ENCODE measurements around the gene PGC.
"Not testable (repeated sequence)": the region's sequence is repeated elsewhere in the genome, so short reads cannot be mapped to it uniquely, and the experiment has no call there.

PGC gene

DNA sequence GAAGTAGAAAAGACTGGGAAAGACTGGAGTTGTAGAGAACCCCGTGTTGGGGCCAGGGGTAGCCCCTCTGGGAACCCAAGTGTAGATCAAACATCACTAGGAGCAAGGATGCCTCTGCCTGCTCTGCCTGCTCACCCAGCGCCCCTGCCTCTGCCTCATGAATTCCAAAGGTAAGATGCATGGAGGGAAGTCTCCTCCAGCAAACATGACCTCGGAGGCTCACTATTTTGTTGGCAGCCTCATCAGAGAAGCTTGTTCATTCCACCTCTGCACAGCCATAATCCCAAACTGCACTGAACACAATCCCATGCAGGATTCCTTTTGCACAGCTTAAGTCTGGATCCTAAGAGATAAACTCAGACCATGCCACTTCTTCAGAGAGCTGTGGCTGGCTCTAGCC, 27.6 kb upstream of the PGC start:
- no peak for DNase-seq

GRCh38 chr6:41771058-41771983, 24.1 kb upstream of the PGC start:
- DNase-seq = no peak

- DNase-seq = no peak
Measured at GRCh38 chr6:41770381-41771057, 23.3 kb upstream of the PGC start.

GRCh38 chr6:41769376-41769775, 22.2 kb upstream of the PGC start:
- no peak for DNase-seq

DNA sequence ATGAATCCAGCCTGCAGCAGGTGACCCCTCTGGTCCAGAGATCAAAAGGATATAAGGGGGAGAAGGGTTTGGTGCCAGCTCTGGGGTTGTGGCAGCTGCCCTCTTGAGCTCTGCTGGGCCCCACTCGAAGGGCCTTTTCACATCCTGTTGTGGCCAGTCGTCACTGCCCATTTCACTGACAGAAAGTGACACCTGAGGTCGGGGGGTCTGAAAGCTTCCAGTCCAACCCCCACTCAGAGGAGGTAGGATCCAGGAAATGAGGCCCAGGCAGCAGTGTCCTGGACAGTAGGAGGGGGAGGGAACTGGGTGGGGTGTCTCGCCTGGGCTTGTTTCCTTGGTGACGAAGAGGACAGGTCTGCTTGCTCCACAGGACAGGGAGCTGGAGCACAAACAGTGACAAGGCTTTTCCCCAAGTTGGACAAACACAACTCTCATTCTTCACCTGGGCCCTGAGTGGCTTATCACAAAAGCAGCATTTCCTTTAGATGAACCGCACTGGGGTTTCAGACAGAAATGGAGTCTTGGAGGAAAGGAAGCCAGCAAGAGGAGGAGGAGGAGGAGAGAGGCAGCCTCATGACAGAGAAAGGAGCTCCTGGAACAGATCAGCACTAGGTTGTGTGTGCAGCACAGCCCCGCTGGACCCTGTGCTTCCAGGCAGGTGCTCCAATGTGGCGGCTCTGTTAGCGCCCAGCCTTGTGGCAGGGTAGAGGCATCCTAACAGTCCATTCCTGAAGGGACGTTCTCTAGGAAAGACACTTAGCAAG, 21.5 kb upstream of the PGC start:
- no peak for DNase-seq

- DNase-seq = no peak
Measured at GRCh38 chr6:41767112-41767833, 20.1 kb upstream of the PGC start.

DNA sequence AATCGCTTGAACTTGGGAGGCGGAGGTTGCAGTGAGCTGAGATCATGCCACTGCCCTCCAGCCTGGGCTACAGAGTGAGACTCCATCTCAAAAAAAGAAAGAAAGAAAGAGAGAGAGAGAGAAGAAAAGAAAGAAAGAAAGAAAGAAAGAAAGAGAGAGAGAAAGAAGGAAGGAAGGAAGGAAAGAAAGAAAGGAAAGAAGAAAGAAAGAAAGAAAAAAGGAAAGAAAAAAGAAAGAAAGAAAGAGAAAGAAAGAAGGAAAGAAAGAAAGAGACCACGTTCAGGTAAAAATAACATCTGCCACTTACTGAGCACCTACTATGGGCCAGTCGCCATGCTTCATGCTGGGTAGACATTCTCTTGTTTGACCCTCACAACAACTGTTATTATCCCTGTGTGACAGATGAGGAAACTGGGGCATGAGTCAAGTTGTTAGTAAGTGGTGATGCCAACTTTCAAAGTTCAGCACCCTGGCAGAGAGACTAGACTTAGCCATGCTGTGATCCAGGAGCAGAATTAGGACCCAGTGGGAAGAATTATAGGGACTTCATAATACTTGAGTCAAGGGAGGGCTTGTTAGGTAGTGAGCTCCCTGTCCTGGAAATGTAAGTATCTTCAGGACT, 19.0 kb upstream of the PGC start:
- DNase-seq = not testable (repeated sequence)

DNA sequence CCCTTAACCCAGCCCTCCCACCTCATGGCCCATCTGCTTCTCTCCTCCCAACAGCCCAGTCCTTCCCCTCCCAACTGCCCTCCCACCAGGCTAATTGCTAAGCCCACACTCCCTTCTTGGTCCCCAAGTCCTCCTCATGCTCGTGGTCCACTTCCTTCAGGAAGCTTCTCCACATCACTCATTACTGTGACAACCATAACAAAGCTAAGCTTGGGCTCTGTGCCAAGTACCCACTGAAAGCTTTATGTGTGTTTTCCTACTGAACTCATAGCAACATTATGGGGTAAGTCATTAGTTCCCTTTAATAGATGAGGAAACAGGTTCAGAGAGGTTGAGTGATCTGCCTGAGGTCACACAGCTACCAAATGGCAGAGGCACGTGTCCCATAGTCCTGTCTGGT, 16.3 kb upstream of the PGC start:
- DNase-seq = no peak

GRCh38 chr6:41759905-41760579, 12.8 kb upstream of the PGC start:
- DNase-seq = no peak

DNA sequence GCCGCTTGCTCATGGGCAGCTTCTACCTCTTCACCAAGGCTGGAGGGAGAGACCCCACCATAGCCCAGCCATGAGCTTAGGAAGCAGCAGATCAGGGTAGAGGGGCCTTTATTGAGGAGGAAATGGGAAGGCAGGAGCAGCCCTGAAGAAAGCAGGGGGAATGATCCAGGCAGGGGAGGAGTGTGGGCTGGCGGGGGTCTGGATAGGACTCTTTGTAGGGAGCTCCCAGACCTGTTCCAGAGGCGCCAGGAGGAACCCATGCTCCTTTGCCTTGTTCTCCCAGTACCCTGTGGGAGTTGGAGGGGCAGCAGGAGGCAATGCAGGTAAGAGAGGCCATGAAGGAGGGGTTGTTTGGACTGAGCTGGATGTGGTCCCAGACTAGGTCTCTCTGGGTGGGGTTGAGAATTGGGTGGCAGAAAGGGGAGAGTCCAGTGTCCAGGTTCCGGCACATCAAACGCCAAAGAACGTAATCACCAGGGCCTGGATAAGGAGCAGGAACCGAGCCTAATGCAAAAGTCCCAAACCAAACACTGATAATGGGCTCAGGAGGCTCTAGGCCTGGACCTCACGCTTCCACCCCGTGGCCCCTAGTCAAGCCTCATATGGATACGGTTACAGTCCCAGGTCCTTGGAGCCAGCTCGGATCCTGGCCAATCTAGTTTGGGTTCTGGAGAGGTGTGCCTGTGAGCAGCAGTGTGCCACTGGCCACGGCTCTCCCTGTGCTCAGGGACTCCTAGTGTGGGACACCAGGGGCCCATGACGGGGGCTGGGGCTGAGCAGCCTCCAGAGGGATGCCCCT, 12.1 kb upstream of the PGC start:
- DNase-seq = no peak

DNA sequence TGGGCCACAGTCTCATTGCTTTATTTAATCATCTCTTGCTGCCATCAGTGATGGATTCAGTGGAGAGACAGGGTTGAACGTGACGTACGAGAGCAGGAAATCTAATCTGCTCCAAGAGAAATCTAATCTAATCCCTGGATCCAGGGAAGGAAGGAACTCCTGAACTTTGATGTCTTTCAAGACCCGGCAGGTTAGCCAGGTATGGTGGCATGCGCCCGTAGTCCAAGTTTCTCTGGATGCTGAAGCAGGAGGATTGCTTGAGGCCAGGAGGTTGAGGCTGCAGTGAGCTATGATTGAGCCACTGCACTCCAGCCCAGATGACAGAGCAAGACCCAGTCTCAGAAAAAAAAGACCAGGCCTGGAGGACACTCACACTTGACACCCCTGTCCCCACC, 11.4 kb upstream of the PGC start:
- DNase-seq = no peak

- no peak for DNase-seq
Measured at GRCh38 chr6:41757931-41758640, 10.9 kb upstream of the PGC start.

DNA sequence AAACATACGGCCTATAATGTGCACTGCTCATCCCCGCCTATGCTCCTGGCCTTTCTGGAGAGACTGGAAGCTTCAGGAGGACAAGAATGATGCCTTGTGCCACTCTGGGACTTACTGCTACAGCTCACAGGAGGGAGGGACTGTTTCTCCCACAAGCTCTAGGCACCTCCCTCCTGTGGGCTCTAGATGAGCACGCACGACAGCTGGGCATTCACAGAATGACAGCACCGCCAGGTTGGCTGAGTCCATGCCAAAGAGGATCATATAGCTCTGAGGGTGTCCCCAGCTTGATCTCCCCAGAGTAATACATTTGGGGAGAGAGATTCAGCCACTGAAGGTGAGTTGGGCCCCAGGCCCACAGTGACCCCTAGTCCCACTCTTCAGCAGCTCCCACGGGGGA, 10.1 kb upstream of the PGC start:
- no peak for DNase-seq

DNA sequence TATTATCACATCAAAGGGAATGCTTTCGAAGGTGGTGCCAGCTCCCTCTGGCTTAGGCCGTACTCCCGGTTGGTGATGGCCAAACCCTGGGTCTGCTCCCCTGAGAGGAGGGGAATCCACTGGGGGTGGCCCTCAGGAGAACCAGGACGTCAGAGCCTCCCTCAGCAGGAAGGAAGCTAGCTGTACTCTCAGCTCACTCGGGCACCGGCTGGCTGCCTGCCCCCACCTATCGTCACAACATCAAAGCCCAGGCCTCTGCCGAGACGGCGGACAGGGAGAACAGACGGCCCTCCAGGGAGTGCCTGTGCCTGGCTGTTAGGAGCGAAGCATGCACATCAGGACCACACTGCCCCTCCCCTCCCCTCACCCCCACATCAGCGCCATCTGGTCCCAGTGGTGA, 9.2 kb upstream of the PGC start:
- no peak for DNase-seq

GRCh38 chr6:41755895-41756294, 8.7 kb upstream of the PGC start:
- DNase-seq = no peak

GRCh38 chr6:41750374-41750773, 3.2 kb upstream of the PGC start:
- DNase-seq = no peak

GRCh38 chr6:41748542-41748941, 1.3 kb upstream of the PGC start:
- no peak for DNase-seq

GRCh38 chr6:41748102-41748477, 893 bp upstream of the PGC start:
- no peak for DNase-seq

GRCh38 chr6:41746107-41746506, 1.1 kb downstream of the PGC start:
- DNase-seq = no peak

DNA sequence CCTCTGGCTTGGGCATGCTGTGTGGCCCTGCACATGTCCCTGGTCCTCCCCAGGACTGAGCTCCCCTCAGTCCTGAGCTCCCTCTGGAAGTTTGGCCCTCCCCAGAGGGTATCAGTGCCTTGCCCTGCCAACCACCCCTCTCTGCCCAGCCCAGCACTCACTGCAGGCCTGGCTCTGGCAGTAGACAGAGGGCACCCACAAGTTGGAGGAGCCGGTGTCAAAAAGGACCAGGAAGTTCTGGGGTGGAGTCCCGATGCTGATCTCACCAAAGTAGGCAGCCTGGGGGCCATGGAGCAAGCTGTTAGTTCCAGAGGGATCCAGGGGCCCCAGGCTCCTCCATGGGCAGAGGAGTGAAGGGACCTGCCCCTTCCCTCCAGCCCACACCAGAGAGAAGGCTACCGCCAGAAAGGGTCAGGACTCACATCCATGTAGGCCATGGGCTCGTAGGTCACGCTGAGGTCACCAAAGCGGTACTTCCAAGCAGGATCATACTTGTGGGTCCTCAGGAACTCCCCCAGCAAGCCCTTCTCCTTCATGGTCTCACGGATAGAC, 2.9 kb downstream of the PGC start:
- DNase-seq = no peak
